ENCODE measurements around the gene CHAC1.

The CHAC1 gene, protein sequence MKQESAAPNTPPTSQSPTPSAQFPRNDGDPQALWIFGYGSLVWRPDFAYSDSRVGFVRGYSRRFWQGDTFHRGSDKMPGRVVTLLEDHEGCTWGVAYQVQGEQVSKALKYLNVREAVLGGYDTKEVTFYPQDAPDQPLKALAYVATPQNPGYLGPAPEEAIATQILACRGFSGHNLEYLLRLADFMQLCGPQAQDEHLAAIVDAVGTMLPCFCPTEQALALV

DNA sequence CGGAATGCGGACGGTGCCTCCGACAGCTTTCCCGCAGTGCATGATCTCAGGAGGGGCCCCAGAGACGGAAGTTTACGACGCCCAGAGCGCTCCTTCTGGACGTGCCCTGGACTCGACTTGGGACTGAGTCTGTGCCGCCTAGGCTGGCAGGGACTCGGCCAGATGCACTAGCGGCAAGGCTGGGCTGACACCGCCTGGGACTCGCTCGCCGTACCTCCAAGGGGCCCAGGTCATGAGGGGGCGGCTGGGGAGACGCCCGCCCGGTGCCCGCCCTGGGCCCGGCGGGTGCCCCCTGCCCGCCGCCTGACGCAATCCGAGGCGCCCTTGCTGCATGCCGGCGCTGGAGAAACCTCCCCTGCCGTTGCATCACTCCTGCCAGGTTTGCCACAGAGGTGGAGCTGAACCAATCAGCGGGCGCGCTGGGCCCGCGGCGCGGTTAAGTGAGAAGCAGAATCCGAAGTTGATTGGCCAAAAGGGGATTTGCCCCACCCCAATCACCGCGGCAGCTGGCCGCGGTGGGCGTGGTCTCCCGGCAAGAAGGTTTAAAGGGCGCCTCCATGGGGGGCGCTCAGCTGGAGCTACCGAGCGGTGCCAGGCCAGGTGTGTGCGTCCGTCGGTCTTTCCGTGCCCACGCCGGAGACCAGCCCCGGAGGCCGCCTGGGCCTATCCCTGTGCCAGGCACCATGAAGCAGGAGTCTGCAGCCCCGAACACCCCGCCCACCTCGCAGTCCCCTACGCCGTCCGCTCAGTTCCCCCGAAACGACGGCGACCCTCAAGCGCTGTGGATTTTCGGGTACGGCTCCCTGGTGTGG, at the start of gene CHAC1:
TSS of gene CHAC1 (plus strand) at position 571 of the 812 bp plus-strand sequence. CDS start at position 684, 113 bp downstream.
- peak; percentile 98 for DNase-seq

DNA sequence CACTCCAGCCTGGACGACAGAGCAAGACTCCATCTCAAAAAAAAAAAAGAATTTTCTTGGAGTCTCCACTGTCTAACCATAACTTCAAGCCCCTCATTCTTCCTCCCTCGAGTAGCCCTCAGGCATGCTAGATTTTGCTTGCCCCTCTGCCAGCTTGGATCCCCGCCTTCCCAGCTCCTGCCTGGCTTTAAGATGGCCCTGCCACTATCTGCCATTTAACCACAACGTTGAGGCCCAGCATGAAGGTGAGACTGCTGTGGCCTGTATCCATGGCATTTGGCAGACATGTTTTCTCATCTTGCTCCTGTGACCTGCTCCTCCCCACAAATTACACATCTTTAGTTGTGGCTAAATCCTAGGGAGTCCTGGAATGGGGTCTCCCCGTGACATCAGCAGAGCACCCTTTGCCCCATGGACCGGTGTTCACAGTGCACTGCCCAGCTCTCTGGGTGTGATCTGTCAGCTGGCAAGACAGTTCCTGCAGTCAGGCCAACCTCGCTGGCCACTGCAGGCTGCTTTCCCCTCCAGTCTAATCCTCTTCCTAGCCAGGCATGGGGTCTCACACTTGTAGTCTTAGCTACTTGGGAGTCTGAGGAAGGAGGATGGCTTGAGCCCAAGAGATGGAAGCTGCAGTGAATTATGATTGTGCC, 48.6 kb upstream of the CHAC1 start:
- no peak for DNase-seq

DNA sequence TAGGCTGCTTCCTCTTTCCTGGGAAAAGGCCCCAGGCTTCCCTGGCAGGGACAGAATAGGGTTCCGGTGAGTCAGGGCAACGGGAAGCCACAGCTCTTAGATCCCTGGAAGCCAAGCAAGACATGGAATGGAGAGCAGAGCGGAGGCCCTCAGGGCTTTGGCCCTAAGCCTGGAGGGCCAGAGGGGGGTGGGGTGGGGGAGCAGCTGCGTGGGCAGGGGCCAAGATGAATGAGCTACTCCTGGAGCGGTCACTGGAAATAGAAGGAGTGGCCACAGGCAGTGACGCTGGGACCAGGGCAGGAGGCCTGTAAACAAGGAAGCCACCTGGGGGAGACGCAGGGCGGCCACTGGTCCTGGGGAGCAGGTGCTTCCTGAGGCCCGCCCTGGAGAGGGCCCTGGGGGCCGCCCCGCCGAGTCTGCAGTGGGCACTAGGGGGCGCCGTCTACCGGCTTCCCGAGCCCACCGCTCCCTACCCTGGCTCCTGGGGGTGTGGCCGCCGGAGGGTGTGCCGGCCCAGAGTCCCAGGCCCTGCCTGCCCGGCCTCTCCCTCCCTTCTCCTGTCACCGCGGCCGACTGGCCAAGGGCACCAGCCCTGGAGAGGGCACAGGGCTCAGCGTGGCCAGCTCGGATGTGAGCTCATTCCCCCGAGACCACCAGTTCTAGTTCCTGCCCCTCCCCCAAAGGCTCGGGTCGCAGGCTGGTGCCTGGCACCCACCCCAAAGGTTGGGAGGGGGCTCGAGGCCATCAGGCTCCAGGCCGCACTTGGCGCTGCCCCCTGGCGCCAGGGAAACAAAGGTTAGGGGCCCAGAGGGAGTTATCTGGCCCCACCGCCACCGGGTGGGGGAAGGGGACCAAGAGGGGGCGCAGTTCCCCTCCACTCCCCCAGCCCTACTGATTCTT, 46.9 kb upstream of the CHAC1 start:
- peak; percentile 86 for DNase-seq

DNA sequence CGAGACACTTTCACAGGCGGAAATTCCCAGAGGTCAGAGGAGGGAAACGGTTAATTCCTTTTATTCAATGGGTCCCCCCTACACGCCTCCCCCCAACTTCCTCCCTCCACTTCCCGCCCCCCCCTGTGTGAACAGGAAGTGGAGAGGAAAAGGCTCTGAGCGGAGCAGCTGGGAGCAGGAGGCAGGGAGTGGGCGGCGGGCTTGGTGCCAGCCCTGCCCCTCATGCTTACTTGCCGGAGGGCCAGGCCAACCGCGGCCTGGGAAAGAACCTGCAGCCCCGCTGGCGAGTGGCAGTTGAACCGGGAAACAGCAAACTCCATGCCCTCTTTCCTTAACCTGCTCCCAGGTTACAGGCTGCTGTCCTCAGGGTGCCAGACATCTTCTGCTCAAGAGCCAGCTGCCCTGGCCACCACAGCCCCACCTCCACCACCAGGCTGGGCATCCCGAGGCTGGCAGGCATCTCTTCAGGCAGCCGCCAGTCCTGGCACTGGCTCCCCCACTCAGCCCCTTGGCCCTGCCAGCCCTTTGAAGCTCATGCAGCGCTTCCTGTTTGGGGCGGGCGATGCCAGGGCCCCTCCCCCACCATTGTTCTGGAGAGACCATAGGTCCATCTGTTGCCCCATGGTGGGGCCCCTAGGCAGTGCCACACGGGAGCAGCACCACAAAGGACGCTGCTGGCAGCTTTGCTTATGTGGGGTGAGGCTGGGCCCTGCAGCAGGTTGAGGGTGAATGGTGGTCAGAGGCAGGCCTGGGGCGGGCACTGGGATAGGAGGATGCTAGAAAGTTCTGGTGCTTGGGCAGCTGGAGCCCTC, 46.1 kb upstream of the CHAC1 start:
- DNase-seq: no peak

DNA sequence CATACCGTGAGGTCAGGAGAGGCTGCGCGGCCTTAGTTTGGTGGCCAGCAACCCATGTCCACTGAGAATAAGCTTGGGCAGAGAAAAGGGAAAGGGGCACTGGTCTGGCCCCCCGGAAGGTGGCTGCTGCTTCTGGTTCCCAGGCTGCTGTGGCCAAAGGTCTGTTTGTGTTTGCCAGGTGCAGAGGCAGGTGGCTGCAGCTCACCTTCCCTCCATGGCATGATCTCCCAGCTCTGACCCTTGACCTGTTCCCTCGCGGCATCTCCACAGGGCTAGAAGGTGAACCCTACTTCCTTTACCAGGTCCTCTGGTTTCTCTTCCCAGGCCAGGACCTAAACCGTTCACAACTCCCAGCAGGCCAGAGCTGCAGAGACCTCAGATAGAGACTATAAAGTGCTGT, 45.2 kb upstream of the CHAC1 start:
- no peak for DNase-seq

DNA sequence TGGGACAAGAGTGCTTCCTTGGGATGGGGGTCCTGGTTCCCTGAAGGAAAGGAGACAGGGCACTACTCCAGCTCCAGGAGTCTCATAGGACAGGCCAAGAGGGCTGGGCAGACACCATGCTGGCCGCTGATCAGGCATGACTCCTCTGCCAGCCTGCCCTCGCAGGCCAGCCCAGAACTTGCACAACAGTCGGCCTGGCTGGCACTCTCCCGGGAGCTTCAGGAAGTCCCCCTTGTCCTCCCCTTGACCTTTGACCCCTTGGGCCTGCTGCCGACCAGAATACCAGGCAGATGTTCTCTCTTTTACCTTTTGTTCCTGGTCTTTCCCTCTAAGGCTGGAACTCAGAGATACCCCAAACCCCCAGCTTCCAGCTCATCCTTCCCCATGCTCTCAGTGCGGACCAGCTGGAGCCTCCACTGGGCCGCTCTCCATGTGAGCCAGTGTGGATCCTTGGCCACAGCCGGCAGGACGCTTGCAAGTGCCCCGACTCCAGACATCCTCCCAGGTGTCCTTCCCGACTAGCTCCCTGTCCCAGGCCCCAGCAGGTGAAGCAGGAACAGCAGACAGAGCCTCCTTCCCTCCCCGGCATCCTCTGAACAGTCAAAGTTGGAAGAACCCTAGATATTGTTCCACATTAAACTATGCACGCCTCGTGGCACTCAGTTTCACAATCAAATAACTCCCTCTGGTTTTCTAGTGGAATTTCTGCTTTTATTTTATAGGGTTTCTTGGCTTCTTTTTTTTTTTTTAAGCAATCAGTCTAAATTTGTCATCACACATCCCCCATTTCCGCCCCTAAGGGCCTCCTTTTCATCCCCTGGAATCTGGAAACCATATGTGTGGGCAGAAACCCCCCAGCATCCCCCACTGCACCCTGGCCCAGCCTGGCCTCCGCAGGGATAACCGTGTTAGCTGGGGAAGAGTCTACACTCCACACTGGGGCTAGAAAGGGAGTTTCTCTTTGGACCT, 43.3 kb upstream of the CHAC1 start:
- DNase-seq: peak; percentile 75

DNA sequence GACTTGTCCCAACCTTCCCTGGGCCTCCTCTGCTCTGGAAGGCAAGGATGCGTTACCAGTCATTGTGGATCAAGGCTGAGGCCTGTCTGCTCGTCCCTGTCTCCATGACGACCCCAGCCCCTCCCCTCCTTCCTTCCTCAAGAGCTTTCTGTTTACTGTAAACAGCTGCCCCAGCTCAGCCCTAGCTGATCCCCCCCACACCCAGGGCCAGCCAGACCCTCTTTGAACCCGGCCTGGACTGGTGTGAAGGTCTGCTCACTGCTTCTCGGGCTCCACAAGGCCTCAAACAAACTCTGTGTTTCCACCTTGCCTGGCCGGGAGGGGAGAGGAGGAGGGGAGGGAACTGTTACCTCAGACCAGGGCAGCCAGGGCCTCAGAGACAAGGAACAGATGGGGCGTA, 42.1 kb upstream of the CHAC1 start:
- DNase-seq: no peak

DNA sequence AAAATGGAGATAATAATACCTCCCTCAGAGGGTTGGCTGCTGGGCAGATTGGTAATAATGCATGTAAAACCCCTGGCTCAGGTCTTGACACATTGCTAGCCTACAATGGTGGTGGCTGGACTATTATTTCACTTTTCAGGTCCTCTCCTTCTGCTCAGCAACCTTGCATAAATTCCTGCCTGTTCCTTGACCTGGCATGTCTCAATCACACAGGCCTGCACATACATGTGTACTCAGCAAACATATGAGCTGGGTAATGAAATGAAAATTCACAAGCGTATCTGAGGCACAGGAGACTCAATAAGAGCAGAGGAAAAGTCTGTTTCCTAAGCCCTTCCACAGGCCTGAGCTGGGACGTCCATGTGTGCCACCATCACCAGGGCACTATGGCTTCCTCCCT, 41.6 kb upstream of the CHAC1 start:
- no peak for DNase-seq

DNA sequence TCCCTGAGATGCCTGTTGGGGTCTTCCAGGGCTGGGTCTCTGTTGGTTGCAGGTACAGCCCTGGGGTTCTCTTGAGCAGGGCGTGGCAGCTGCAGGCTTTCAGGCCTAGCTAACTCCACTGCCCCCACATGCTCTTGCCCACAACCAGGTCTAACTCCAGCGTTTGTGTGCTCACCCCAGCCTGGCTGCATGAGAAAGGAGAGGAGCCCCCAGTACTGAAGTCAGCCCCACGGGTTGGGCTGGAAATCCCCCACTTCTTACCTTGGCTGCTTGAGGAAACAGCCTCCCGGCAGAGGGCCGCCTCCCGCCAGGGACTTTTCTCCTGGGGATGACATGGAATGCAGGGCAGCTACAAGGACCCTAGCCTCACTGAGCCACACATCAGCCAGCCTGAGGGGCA, 40.8 kb upstream of the CHAC1 start:
- DNase-seq: no peak

DNA sequence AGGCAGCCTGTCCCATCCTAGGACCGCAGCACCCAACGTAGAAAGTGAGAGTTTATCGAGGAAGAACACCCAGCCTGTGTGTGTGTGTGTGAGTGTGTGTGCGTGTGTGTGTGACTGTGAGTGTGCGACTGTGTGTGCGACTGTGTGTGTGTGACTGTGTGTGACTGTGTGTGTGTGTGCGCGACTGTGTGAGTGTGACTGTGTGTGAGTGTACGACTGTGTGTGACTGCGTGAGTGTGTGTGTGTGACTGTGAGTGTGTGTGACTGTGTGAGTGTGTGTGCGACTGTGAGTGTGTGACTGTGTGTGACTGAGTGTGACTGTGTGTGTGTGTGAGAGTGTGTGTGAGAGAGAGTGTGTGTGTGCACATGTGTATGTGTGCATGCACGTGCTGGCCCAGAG, 39.3 kb upstream of the CHAC1 start:
- DNase-seq: no peak

DNA sequence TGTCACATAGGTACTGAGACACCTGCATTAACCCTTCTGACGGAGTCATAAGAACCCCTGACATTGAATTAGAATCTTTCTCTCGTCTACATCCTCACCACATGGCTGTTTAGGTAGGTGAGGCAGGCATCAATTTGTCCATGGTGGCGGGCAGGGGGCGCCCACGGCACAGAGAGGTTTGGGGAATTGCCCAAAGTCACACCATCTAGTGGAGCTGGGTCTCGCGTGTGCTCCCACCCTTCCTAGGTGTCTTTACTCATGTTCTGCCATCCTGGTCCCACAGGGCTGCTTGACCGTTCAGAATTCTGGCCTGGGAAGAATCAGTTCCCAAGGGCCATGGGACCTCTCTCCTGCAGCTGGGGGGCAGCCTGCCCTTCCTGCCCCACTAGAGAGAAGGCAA, 38.8 kb upstream of the CHAC1 start:
- DNase-seq: no peak

DNA sequence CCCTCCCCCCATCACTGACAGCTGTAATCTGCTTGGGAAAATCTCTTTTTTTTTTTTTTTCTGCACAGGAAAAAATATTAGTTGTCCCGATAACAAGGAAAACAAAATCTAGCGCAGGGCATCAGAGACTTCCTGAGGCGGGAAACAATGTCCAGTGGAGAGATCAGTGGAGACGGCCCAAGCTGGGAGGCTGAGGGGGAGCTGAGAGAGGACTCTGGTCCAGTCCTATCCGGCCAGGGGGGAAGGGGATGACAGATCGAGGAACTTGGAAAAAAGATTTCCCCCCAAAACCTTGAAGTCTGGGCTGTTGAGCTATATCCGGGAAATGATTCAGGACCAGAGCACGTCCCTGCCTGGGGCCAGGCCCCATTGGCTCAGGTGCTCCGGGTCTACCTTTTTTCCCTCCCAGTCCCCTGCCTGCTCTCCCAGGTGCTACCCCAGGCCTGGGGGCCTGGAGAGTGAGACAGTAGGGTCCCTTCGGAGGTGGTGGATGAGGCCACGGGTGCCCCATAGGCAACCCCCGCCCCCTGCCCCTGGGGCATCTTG, 38.1 kb upstream of the CHAC1 start:
- DNase-seq: no peak

DNA sequence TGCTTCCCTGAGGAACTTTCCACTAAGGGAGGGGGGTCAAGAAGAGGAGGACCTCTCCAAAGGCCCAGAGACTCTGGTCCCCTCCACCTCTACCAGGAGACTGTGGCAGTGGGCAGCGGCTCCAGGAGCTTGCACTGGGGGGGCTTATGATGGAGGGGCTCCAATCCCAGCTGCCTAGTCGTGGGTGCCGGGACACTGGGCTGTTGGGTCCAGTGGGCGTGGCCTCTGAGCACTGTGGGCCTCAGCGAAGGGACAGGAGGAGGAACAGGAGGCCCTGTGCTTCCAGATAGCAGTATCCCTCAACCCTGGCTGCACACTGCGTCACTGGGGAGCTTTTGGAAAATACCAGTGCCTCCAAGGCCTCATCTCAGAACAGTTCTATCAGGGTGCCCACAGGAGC, 37.6 kb upstream of the CHAC1 start:
- no peak for DNase-seq

DNA sequence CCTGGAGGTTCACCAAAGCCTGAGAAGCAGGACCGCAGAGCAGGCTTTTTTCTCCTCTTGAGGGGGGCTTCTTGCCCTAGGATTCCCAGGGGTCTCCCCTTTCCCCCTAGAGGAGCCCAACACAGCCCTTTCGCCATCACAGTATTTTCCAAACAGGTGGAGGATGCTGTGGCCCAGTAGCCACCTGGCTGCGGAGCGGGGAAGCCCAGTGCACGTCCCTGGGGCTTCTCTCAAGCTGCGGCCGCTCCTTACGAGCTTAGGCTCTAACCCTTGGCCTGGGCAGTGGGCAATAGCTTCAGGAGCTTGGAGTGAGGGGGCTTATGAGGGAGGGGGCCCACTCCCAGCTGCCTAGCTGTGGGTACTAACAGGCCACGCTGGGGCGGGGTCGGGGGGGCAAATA, 35.7 kb upstream of the CHAC1 start:
- DNase-seq: no peak

DNA sequence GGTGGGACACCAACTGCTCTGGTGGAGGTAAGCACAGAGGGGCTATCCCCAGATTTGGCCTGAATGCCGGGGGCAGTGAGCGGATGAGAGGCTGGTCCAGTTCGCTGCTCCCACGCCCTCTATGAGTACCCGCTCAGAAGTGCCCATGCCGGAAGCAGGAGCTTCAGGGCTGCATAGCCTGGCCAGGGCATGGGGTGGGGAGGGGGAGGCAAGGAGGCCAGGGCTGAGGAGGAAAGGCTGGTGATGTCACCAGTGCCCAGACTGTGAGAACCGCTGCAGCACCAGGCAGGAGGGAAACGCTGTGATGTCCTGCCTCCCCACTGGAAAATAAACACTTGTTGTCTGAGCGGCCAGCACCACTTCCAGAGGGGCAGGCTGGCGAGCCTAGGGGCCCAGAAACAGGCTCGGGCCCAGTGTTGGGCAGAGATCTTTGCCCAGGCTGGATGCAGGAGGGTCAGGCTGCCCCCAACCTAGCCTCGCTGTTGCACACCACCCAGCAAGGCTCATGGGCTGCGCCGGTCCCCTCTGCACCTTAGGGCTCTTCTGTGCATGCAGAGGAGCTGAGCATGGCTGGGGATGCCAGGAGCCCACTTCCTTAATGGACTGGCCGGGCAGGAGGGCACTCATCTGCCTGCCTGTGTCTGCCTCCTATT, 35.0 kb upstream of the CHAC1 start:
- DNase-seq: no peak

DNA sequence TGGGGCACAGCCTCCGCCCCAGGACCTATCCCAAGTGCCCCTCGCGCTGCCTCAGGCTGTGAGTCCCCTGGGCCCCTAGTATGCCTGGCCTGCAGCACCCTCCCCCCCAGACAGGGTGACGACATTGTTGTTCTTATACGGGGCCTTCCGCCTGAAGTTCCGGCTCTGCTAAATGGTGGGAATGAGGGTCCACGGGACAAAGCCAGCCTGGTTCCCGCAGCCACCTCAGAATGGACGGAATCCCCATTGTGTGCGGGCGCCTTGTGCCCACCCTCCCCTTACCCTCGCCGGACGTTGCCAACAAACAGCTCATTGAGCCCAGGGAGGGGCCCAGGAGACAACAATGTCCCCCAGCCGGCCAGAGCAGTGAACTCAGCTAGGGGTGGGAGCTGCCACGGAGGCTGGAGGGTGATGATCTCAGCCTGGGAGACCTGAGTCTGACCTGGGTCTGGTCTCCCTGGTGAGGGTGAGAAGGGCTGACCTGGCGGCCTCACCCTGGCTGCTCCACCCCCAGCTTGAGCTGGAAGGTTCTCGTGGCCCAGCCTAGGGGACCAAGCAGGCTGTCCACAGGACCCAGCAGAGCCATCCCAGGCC, 34.4 kb upstream of the CHAC1 start:
- DNase-seq: no peak

DNA sequence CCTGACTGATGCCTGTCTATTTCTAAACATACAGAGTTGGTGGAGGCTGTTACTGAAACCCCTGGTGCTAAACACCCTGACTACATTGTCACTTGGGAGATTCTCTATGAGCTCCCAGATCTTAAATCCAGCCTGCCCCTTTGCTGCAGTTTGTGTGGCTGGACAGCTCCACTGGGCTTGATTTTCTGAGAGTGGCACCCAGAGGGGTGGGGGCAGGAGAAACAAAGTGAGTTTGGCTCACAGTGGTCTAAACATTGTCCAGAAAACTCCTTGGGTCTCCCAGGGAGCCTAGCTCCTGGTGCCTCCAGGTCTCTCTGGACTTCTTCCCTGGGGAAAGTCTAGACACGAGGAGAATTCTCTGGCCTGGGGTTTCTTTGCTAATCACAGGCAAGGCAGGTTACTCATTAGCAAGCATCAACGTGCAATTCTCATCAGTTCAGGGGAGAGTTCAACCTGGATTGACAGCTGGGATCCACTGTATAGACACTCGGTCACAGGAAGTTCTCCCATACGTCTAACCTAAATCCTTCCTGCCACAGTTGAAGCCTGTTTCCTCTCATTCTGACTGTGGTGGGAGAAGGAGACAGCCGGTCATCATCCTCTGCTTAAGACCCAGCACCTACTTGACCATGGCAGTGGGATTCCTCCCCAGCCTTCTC, 31.2 kb upstream of the CHAC1 start:
- DNase-seq: no peak

DNA sequence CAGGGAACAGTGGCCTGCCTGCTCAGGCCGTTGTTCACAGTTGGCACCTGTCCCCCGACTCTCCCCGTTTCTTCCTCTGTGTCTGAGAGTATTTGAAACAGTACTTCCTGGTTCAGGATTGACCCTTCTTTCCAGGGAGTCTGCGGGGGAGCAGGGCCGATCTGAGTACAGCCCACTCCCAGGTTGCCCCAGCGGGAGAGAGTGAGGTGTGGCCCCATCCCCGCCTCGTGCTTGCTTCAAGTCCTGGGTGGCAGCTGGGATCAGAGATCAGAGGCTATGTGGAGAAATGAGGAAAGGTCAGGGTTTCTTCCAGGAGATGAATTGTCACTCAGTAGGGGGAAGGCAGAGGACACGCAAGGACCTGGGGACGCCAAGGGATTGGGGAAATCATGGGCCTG, 30.7 kb upstream of the CHAC1 start:
- DNase-seq: no peak

DNA sequence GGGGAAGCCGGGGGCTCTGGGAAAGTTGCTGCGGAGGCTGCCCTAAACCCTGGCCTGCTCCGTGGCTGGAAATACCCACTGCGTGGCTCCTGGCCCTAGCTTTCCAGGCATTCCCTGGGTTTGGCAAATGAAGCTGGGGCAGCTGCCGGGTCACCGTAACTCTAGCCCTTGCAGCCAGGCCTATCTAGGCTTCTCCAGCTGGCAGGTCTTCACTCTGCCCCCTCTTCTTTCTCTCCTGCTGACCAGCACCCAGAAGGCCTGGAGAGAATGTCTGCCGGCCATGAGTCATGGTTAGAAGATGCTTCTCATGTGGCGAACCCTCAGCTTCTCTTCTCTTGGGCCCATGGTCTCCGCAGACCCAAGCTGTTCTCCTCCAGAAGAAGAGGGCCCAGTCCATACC, 29.7 kb upstream of the CHAC1 start:
- no peak for DNase-seq

All from fibroblast of skin of right biceps (primary cell).